T47D (cell line): ENCODE results near the gene RUFY4.

Experiments
- DNase-seq, 2 experiments: peaks; one replicate each; pipeline versions ENCODE4 v3.0.0 to v3.0.0-alpha.2; 2011 to 2012; ENCODE audit warnings: low read depth in 1 of 2, low spot score in 1 of 2
- JUND ChIP-seq: IDR thresholded peaks from 2 replicates; pipeline ENCODE4 v1.6.1; 2012; ENCODE audit warnings: low read depth
- in situ Hi-C: cut with HindIII; loops from 2 replicates; pipeline ENCODE4 v1.10.0; 2016; ENCODE audit warnings: low sequenced_read_pairs, low pct_unique_long_range_greater_than_20kb

The RUFY4 gene

DNA sequence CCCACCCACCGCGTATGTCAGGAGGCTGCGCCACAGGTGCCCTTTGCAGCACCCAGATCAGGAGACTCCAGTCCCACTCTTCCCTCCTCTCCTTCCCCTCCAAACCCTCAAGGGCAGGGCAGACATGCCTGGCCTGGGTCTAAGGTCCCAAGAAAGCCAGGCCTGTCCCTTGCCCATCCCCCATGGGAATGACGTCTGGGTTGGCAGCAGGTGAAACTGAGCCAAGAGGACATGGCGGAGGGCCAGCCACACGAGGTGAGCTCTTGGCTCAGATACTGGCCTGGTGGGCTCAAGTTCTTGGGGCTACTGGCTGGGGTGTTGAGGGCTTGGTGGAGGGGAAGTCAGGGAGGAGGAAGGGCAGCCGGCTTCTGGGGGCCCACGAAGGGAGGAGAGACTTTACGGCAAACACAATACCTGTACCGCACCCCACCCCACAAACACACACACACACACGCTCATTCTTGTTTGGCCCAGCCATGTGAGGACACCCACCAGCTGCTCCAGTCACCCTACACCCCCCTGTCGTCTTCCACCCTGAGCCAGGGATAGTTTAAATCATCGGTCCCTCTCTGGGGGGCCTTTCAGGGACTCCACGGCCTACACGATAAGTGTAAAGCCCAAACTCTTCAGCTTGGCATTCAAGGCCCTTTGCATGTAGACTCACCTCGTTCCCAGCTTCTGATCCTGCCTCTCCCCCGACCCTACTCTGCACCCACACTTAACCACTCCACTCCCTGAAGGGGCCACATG lies 42.2 kb upstream of the RUFY4 start:
- peak in 1 of 2 experiments; percentile 33 for DNase-seq
- TF ChIP-seq JUND, result no peak
- in situ Hi-C loops, result no loop called here

DNA sequence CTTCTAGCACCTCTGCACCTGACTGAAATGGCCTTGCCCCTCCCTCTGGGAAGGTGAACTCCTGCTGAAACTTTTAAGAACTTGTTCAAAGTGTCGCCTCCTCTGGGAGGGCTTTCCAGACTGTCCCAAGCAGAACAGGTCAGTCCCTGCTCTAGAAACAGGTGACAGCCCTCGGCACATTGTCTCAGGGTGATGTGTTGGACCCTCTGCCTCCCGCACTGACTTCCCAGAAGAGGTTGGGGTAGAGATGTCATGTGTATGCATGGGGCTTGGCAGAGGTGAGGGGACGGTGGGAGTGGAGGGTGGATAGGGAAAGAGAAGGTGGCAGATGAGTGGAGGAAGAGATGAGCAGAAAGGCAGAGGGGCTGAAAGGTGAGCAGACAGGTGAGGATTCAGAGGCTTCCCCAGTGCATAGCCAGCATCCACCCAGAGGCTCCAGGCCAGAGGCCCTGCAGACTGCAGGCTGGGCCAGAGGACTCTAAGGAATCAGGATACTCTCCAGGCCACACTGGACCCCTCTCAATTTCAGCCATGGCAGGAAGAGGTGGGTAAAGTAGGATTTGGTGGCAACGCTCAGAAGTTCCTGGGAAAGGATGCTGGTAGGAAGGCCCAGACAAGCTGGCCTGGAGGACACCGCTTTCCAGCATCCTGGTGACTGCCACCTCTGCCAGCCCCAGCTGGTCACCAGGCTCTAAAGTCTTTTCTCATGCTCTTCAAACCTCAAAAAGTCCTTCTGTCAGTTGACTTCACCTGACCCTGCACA lies 41.4 kb upstream of the RUFY4 start:
- DNase-seq, result no peak
- in situ Hi-C loops, result no loop called here

DNA sequence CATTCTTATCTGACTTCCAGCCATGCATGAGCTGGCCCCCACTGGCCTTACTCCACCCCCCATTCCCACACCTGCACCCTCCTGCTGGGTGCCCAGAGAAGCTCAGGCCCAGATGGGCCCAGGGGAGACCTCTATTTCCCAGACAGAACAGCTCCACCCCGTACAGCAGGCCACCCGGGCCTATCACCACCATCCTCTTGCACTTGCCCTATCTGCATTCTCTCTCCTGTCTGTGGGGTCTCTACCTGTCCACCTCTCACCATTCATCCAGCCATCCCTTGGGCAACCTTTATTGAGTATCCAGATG lies 40.9 kb upstream of the RUFY4 start:
- in situ Hi-C loops, result no loop called here
- TF ChIP-seq JUND, result no peak
- no peak for DNase-seq

More for the DNA sequence above, 41.4 kb upstream of the RUFY4 start:
- TF ChIP-seq JUND, result no peak

- in situ Hi-C loops, result no loop called here
- DNase-seq, result no peak
Observed at GRCh38 chr2:218028562-218029348, 40.3 kb upstream of the RUFY4 start.

DNA sequence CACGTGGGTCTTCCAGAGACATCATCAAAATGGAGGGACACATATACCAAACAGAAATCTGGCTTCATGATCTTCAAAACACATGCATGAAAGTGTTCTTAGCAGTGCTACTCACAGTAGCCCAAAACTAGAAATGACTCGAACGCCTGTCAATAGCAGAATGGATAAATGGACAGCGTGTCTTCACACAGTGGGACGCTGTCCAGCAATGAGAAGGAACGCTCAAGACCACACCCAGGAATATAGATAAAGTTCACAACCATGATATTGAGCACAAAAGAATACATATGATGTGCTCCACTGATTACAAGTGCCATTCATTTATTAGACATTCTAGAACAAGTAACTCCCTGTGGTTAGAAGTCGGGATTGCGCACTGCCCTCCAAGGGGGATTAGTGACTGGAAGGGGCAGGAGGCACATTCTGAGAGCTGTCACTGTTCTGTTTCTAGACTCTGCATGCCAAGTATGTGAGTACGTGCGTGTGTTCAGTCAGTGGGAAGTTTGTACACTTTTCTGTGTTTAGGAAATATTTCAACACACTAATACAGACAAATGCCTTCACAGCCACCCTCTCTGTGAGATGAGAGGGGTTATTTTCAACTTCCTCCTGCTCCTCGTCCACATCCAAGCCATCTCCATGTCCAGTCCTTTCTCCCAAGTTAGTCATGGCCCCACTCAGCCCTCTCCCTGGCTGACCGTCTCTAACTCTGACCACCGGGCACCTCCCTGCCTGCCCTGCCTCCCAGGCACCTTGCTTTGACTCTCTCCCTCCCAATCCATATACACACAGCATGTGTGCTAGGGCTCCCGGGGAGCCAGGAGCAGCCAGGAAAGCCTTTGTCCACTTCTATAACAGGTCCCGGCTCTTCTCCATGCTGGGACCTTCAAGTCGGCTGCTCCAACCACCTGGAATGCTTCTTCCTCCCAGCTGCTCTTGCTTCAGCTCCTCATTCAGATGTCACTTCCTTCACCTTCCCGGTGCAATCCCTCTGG lies 39.4 kb upstream of the RUFY4 start:
- no peak for DNase-seq
- in situ Hi-C loops, result no loop called here
- no peak for TF ChIP-seq JUND

More at GRCh38 chr2:218028562-218029348, 40.3 kb upstream of the RUFY4 start:
- TF ChIP-seq JUND, result no peak

GRCh38 chr2:218030409-218031195 lies 38.5 kb upstream of the RUFY4 start:
- in situ Hi-C loops, result no loop called here
- no peak for TF ChIP-seq JUND
- no peak for DNase-seq

DNA sequence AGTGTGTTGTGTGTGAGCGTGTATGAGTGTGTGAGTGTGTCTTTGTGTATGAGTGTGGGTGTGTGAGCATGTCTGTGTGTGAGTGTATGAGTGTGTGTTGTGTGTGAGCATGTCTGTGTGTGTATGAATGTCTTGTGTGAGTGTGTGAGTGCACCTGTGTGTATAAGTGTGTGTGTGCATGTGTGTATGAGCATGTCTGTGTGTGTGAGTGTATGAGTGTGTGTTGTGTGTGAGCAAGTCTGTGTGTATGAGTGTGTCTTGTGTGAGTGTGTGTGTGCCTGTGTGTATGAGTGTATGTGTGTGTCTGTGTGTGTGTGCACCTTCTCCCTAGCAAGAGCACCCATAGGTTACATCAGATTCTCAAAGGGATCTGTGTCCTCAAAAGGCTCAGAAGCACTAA lies 37.8 kb upstream of the RUFY4 start:
- in situ Hi-C loops, result no loop called here
- DNase-seq, result no peak
- TF ChIP-seq JUND, result no peak

GRCh38 chr2:218031771-218032257 lies 37.2 kb upstream of the RUFY4 start:
- in situ Hi-C loops, result no loop called here
- no peak for TF ChIP-seq JUND
- DNase-seq, result no peak

- in situ Hi-C loops, result no loop called here
- DNase-seq, result no peak
- no peak for TF ChIP-seq JUND
Observed at GRCh38 chr2:218032336-218033171, 36.5 kb upstream of the RUFY4 start.

DNA sequence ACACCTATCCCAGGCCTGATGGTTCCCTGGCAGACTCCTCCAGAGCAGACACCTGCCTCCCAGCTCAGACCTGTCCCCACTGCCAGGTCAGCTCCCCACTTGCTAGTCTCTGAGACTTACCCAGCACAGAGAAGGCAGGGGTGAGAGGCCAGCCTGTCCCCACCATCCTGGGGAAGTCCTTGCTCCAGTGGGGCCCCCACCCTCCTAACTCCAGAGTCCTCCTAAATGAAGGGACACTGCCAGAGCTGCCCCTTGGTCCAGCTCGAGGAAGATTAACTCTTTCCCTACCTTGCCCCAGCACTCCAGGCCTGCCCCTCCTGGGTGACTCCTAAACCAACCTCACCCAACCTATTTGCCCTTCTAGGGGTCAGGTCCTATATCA lies 35.9 kb upstream of the RUFY4 start:
- DNase-seq, result no peak
- in situ Hi-C loops, result no loop called here
- TF ChIP-seq JUND, result no peak
